Hypothalamus (tissue), 51 donors: Measurements from ENCODE around the gene RASSF10.
A peak's percentile ranks its signal among the peaks of the same experiment; 100 is the strongest.

Experiments
- DNase-seq, 51 donors: peaks; one replicate each; lab custom pipeline; 2025; lab: John Stamatoyannopoulos, UW

The RASSF10 gene

DNA sequence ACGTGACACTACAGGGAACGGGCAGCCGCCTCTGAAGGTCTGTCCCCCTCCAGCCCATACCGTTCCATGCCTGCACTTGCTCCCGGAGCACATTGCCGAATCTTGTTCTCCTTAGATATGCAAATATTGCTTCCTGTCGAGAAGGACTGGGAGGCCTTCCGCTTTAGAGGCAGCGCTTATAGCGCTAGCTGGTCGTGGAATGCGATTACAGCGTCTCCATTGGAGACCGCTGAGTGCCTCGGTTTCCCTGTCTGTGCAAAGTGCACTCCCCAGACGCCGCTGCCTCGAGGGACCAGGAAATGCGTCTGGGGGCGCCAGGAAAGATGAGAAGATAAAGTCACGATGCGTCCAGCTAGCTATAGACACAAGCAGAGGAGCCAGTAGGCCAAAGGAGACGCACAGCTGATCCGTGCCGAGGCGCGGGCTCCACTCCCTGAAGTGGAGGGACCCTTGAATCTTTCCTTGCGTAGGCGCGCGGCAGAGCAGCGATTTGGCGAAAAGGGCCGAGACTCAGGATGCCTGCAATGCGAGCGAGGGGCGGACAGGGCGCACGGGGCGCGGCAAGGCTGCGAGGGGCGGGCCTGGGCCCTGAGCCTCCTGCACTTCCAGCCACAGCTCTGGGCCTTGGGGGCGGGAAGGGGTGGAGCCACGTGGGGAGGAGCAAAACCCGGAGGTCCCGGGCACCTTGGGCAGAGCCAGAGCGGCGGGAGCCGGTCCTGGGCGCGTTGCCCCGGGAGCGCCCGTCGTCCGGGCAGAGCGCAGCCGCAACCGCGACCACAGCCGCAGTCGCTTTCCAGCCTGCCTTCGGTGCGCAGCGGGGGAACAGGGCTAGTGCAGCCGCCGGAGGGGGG is at the start of gene RASSF10:
Gene RASSF10 (plus strand): TSS at position 692 of the 851 bp plus-strand sequence. CDS start 261 bp downstream, outside the sequence.
- peak in 34 of 51 donors; percentile 9 to 73 (median 40) for DNase-seq

DNA sequence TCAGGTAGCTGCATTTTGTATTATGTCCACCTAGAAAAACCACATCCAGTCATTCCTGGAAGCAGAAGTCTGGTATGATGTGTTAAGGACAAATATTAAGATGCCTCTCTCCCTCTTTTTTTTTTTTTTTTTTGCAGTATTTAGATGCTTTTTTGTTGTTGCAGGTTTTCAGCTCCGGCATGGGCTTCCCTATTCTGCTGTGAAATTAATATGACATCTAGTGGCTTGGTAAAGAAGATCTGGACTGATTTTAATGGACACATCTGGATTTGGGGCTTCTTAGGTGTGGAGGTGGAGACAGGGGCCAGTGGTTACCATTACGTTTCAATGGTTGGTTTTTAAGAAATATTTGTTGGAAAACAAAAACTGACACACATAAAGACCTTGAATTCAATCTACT is 47.5 kb upstream of the RASSF10 start:
- no peak for DNase-seq

DNA sequence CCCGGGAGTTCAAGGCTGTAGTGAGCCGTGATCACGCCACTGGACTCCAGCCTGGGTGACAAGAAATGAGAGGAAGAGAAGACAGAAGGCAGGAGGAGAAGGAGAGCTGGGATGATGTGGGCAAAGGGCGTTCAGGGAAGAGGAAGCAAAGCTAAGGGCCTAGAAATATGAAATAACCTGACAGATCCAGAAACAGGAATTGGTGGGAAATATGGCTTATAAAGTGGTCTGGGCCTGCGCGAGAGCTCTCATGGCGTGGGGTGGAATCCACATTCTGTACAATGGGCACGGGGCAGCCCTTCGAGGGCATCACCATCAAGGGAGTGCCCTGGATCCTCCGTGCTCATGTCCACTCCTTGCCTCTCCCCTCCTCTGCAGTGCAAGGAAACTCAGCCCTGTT is 46.8 kb upstream of the RASSF10 start:
- no peak for DNase-seq

- DNase-seq = no peak
Measured at GRCh38 chr11:12963051-12963450, 46.1 kb upstream of the RASSF10 start.

DNA sequence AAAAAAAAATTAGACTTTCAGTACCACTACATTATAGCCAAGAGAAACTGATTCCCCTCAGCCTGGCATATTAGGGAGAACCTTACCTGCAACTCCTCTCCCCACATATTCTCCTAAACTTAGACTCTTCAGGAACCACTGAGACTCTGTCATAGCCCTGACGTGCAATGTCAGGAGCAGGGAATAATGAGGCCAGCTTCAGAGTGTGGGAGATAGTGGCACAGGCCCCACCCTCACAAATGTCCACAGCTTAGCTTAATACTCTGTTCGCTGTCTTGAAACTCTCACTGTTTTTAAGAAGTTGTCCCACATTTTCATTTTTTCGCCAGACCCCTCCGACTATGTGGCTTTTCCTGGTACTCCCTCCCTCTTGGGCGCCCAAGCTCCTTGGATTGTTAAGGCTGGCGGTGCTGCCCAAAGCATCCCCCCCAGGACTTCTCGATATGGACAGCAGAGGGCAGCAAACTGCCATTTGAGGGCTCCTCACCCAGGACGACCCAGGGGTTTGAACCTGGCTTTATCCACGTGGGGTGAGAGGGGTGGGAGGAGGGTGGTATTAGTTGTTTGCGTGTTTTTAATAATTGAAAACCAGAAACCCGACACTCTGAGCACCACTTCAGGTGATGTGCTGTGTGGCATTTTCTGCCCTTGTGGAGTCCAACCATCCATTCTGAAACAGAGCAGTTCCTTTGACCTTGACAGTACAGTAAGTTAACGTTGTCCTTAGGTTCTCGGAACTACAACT is 45.2 kb upstream of the RASSF10 start:
- DNase-seq = peak in 46 of 51 donors; percentile 3 to 74 (median 44)

GRCh38 chr11:12964650-12965049 is 44.5 kb upstream of the RASSF10 start:
- no peak for DNase-seq

DNA sequence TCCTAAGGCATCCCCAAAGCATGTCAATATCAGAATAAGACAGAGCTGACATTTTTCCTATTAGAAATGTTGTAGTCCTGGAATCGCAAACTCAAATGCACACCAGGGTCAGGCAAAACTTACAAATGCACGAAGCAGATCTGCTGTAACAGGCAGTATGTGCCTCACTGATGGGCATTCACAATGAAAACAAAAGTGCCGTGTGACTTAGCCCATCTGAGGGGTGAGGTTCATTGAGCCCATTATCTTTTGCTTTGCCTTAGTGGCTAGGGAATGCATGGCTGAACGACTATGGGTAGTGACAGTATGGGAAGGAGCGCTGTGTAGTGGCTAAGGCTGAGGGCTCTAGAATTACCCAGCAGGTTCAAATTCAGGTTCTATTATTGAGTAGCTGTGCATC is 43.1 kb upstream of the RASSF10 start:
- DNase-seq = no peak

GRCh38 chr11:12968101-12968500 is 41.0 kb upstream of the RASSF10 start:
- DNase-seq = no peak

- no peak for DNase-seq
Measured at GRCh38 chr11:12968826-12969225, 40.3 kb upstream of the RASSF10 start.

- no peak for DNase-seq
Measured at GRCh38 chr11:12971955-12972354, 37.2 kb upstream of the RASSF10 start.

DNA sequence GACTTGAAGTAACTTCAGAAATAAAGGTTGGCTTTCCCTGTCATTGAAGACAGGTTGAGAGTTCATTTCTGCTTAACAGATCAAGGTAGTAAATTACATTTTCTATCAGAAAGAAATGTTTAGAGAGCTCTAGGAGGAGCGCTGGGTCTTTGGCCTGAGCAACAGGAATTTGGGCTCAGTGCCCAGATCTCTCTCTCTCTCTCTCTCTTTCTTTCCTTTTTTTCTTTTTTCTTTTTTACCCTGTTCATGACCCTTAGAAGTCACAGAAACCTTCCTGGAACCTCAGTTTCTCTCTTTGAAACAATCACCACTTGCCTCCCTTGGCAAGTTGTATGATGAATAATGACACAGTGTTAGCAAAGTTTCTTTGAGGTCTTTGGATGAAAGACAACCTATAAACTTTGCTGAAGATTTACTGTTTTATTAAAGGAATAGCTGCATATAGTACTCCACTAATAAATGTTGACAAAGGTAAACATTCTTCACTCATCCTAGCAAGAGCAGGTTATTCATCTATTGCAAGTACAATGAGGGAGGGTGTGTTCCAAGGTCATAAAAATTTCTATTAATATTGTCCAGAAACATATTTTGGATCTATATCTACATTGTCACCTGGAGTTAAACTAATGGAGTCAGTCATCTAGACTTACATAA is 35.5 kb upstream of the RASSF10 start:
- DNase-seq = no peak

GRCh38 chr11:12975195-12975594 is 33.9 kb upstream of the RASSF10 start:
- no peak for DNase-seq

- DNase-seq = no peak
Measured at GRCh38 chr11:12979928-12980689, 29.0 kb upstream of the RASSF10 start.

DNA sequence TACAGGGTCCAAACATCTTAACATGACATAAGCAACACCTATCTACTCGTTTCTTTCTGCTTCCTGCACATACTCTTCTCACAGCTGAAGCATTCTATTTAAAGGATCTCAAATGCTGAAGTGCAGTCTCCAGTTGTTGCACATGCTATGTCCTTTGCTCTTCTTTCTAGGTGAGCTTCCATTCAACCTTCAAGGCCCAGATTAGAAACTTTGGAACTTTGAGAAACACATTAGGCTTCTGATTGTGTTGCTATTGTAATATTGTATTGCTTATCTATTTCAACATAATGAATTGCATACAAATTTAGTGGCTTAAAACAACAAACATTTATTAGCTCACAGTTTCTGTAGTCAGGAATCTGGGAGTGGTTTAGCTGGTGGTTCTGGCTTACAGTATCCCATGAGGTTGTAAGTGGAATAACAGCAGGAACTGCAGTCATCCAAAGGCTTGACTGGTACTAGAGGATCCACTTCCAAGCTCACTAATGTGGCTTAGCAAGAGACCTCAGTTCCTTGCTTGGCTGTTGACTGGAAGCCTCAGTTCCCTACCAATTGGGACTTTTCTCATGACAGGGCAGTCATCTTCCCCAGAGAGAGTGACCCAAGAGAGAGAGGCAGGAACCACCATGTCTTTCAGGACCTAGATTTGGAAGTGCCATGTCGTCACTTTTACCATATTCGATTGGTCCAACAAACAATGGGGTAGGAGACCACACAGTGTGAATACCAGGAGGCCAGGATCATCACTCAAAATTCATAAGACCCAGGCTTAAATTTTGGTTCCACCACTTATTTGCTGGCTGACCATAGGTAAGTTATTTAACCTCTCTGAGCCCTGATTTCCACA is 27.2 kb upstream of the RASSF10 start:
- no peak for DNase-seq

DNA sequence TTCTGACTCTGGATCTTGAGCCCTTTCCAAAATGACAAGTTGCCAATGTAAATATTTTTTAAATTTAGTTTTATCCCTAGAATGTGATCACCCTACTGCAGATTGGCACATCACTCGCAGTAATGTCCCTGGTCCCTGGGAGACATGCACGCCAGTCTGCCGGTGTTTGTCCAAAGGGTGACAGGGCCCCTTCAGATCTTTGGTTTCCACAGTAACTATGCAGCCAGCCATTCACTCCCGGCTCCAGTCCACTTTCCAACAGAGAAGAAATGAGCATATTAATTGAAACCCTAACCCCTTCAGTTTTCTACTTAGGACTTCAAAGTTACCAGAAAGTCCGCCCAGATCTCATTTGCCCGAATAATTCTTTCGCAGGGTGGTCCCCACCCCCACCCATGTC is 25.8 kb upstream of the RASSF10 start:
- peak in 2 of 51 donors; percentile 2 to 3 for DNase-seq

DNA sequence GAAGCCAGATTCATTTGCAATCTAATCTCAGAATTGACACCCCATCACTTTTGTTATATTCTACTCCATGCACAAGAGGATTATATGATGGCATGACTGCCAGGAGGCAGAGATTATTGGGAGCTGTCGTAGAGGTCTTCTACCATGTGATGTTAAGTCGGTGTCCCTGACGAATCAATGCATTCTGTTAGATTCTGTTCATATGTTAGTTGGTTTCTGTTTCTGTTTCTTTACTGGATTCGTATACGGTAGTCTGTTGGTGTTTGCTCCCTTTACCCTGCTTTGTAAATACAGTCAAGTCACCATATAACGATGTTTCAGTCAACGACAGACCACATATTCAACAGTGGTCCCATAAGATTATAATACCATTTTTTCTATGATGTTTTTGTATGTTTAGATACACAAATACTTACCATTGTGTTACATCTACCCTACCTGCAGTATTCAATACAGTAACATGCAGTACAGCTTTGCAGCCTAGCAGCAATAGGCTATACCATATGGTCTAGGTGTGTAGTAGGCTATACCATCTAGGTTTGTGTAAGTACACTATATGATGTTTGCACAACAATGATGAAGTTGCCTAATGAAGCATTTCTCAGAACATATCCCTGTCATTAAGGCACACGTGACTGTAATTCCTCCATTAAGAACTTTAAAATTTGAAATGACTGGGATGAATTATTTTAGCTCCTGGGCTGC is 22.8 kb upstream of the RASSF10 start:
- no peak for DNase-seq

DNA sequence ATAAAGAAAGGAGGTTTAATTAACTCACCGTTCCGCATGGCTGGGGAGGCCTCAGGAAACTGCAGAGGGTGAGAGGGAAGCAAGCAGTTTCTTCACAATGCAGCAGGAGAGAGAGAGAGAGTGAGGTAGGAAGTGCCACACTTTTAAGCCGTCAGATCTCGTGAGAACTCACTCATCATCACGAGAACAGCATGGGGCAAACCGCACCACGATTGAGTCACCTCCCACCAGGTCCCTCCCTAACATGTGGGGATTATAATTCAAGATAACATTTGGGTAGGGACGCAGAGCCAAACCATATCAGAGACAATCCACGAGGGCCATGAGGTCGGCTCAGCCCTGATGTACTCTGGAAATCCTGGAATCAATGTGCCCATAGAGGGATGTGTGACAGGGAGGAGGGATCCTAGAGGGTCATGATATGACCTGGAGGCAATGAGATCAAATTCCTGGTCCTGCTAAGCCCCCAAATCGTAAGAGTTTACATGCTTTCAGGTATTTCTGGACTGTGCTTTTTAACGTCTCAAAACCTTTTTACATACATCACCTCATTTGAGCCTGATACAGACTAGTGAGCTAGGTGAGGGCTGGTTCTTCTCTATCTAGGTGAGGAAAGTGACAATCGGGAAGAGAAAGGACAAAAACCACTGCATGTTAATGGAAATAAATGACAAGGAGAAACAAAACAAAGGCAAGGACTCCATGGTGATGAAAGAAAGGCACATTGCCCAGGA is 19.5 kb upstream of the RASSF10 start:
- DNase-seq = no peak

GRCh38 chr11:12990162-12990480 is 19.0 kb upstream of the RASSF10 start:
- DNase-seq = no peak
